SIG-M5 (cell line): ENCODE results near the gene PELI1.

ENCODE experiments used
- DNase-seq: peaks from one replicate; lab custom pipeline; 2025; lab: John Stamatoyannopoulos, UW

PELI1 gene, protein sequence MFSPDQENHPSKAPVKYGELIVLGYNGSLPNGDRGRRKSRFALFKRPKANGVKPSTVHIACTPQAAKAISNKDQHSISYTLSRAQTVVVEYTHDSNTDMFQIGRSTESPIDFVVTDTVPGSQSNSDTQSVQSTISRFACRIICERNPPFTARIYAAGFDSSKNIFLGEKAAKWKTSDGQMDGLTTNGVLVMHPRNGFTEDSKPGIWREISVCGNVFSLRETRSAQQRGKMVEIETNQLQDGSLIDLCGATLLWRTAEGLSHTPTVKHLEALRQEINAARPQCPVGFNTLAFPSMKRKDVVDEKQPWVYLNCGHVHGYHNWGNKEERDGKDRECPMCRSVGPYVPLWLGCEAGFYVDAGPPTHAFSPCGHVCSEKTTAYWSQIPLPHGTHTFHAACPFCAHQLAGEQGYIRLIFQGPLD

DNA sequence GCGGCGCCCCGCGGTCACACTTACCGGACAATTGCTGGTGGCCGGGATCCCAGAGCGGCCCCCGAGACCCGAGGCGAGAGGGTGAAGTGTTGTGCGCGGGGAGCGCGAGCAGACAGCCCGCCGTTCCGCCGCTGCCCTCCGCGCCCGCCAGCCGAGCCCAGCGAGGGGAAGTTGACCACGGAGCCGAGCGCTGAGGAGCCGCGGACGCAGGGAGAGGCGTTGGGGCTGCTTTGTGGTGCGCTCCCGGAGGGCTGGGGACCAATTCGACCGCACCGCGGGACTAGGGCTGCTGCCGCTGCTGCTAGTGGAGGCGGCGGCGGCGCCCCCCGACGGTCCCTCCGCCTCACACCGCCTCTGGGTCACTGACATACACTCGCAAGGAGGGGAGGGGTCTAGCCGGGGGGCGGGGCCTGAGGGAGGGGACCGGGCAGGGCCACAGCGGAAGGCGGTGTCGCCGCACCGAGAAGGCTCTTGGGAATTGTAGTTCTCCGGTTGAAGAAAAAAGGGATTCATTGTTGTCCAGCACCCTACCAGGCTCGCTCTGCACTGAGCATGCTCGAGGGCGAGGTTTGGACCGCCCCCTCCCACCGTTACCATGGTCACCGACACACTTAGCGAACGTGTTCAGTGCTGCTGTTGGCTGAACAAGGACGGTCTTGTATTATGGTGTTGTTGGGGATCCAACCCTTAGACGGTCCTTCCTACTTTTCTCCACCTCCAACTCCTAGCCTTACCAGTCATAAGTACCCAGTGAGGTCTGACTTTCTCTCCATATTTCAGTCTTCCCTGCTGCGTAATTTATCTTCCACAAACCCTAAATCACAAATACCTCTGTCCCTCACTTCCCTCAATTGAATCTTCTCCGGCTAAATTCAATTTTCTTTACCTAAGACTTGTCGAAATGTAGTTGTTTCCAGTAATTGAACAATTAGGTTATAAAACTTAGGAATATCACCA is at the start of gene PELI1:
Gene PELI1 (minus strand): TSS at position 364 of the 957 bp plus-strand sequence. CDS start 36,110 bp downstream, outside the sequence.
- DNase-seq = peak; percentile 79

DNA sequence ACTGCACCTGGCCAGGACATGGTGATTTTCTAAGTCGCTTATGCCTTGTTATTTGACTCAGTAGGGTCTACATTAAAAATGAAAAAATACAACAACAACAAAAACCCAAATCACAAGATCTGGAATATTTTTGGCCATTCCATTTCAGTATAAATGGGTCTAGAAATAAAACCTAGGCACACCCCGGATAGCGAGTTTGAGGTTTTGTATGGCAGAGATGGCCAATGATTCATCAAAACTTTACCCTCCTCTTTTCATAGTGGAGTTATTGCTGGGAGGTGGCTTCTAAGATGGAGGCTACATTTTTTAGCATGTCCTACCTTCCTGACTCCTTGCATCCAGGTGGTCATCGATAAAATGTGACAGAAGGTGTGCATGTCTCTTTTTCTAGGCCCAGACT is 49.3 kb upstream of the PELI1 start:
- no peak for DNase-seq

DNA sequence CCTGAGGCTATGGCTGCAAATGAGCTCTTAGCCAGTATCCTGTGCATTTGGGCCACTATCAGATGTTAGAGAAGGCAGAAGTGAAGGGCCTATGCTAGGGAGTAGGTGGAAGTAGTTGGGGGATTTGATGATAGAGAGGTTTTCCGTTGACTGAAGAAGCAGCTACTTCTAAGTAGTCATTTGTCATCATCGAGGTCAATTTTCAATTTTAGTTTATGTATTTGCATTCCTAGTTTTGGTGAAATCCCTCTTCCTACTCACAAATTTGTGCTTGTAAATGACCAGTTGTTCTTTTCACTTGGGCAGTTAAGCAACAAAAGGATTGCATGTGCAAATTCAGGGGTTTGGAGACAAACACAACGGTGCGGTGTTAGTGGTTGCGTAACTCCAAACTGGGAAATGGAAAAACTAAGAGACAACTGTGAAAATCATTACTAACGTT is 48.5 kb upstream of the PELI1 start:
- DNase-seq = no peak

DNA sequence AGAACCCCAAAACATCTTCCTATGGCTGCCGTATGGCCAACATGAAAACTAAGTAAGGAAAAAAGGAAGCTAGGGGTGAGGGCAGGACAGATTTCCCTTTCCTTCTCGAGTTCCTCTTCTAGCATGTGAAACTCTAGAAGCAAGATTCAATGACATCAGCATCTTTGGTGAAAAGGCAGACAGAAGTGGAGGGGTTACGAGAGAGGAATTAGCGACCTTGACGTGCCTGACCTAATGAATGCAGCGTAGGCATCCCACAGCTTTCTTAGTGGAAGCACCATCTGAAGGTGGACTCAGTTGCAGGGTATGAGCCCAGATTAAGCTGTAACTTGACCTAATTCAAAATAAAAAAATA is 47.9 kb upstream of the PELI1 start:
- no peak for DNase-seq

DNA sequence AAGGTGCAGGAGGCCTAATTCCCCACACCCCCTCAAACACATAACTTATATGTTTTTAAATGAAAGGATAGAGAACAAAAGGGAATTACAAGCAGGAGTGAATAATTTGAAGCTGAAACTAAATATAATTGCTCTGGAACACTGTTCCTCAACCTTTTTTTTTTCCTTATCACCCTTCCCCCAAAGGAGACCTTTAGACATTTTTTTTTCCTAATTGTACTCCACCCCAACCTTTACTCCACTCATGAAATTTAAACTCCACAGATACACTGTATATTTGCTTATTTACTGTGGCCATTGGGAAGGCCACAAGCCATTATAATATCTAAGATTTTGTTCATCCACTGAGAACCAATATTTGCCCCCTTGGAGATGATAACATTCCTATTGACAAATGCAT is 45.4 kb upstream of the PELI1 start:
- DNase-seq = no peak

DNA sequence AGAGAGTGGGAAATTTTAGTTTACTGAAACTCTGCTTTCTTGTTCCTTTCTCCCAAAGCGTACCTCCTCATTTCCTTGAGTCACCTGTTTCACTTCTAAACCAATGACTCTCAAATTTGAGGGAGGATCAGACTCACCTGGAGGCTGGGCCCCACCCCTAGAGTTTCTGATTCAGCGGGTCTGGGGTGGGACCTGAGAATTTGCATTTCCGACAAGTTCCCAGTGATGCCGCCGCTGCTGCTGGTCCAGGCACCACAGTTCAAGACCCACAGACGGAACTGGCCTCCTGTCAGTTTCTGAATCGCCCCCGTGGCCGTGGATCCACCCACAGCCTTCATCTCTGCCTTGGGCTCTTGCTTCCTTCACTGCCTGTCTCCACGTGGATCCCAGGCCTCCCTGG is 44.9 kb upstream of the PELI1 start:
- DNase-seq = no peak

DNA sequence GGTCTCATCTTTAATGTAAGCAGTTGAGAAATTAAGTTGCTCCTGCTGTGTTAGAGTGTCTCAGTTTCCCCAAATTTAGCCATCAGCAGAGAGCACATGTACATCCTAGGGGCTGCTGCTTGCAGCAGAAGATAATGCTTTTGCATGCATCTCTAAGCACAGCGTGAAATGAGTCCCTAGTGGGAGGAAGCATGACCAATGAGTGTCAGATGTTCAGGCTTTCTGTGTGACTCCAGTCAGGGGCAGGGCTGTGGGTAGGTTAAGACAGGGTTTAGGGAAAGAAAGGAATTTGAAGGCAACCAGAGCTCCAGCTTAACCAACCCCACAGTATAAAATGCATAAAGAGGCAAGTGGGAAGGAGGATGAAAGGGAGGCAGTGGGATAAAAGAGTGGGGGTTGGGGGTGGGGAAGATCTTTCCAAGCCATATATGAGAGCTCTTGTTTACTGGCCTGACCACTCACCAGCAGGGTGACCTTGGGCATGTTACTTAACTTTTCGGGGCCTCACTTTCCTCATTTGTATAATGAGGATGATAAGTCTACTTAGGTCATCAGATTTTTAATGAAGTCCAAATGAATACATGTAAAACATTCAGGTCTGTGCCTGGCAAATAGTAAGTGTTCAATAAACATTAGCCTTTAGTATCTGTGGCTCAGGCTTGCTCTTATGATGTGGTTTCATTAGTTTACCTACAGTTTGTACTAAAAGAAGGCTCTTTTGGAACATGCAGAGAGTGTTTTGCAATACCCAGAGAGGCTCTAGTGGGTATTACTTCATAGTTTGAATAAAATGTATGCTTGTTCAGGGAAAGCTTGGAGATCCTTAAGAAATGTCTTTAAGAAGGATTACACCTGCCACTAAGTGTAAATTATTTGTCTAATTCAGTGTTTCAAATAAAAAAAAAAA is 42.7 kb upstream of the PELI1 start:
- no peak for DNase-seq

DNA sequence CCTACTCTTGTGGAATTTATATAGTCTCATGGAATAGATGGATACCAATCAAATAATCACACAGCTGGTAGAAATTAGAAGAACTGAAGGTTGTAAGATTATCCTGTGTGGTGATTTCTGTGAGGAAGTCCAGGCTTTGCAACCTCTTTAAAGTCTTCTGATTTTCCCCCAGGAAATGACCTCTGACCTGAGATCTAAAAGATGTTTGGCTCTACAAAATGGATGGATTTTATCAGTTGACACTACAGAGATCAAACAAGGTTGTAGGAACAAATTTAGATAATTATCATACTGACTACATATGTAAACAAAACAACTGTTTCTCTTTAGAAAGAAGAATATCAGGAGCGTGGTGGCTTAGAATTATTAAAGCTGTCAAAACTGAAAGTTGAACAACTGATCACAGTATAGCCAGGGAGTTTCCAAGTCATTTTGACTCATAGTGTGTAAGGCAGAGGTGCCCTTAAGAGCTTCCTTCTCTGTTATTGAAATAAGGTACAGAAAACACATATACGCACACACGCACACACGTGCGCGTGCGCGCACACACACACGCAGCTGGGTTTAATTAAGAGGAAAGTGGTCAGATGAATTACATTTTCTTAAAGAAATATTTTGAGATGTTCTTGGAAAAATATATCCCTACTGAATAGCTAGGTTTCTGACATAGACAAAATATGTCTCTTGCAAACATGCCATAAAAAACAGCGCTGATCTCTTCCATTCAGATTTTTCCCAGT is 35.5 kb upstream of the PELI1 start:
- no peak for DNase-seq

DNA sequence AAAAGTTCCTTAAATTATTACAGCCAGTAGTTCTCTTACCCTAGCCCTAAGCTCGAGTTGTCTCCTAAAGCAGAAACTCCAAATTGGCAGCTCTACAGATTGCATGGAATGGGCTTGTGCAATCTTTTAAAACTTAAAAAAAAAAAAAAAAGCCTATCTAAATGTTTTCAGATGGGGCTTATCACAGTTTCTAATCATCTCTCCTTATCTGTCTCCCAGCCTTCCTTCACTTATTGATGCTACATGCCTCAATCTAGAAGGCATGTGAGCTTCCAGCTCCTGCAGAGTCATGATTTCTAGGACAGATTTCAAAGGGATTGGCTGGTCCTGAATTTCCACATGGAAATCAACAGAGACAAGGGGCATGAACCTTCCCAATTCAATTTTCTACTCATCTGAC is 33.1 kb upstream of the PELI1 start:
- DNase-seq = no peak

DNA sequence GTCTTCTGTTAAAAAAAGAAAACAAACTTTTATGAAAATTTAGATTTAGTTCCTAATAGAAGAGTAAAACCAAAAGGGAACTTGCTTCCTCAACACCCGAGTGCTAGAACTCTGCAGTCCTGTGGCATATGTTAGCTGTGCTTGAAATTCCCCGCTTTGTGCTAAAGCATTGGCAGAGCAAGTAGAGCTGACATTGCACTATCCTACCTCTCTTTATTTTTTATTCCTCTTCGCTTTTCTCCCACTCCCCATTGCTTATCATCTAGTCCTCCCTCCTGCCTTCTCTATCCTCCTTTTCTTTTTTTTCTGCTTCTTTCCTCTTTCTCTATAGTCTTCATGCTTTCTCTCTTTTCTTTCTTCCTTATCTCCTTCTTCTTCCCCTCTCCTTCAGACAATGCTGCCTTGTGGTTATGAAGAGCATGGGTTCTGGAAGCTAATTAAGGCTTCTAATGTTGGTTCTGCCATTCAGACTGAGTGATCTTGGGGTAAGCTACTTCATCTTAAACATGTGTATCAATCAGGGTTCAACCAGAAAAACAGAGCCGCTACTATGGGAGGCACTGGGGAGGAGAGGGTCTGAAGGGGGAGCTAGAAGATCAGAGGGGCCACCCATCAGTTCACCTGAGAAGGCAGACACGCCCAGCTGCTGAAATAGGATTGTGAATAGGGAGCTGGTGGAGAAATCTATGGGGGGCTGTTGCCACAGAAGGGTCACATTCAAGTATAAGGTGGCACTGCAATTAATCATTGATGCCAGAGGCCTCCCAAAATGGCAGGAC is 31.4 kb upstream of the PELI1 start:
- DNase-seq = no peak

DNA sequence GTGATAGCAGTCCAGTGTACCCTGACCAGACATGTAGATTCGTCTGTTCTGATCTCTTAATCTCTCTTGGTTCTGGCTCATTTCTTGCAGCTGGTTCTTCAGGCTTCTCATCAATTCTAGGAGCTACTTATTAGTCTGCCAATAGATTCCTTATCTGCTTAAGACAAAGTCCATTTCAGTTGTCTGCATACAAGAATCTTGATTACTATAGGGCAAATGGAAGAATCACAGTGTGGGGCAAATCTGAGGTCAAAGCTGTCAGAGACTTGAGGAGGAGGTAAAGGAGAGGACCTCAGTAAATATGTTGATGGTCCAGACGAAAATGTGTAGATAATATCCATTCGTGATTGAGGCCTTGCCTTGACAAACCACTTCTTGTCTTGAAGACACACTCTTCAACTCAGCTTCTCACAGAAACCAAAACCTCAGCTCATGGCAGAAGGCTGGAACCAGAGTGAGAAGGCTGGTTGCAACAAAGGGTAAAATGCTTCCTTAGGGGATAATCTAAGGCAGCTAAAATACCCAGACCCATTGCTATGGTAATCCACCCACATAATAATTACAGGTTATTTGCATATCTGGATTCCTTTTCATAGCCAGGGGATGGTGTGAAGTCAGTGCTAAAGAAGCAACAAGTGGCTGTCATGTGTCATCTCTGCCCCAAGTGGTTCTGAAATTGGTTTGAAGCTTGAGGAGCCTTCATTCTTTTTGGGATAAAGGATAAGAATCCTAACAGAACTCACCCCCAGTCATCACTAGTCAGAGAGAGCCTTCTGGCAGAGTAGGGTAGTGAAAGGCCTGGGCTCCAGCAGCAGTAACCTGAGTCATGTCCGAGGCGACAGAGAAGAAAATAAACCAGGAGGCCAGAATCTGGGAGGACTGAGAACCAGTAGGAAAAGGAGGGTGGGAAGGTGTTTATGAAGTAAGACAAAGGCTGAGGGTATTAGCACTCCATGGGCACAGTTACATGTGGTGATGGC is 29.2 kb upstream of the PELI1 start:
- DNase-seq = no peak

DNA sequence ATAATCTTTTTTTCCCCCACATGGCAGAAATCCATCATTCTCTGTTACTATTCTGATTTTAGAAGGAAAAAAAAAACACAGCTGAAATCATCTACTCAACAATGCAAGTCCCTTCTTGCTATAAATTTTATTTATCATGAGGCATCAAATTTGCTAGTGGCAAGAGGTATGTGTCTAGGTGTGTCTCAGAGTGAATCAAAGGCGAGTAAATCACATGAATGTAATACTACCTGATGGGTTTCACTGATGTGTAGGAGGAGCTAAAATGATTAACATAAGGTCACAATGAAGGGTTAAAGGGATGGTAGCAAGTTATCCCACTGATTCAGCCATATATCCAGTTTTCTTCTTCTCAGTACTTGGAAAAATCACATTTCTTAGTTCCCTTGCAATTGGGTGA is 24.5 kb upstream of the PELI1 start:
- no peak for DNase-seq

DNA sequence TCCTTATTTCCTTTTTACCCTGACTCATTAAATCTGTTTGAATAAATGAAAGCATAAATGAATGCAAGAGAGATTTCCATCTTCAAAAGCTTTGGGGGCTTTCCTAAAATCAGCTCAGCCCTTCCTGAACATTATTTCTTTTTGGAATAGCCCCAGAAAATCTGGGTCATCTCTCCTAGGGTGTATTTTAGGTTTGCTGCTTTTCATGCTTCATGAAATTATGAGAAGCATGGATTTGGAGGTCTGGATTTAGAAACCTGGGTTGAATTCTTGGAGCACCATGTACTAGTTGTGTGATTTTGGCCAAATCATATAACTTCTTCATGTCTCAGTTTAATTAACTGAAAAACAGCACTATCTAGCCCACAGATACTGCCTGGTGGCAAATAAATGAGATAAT is 24.0 kb upstream of the PELI1 start:
- DNase-seq = no peak

DNA sequence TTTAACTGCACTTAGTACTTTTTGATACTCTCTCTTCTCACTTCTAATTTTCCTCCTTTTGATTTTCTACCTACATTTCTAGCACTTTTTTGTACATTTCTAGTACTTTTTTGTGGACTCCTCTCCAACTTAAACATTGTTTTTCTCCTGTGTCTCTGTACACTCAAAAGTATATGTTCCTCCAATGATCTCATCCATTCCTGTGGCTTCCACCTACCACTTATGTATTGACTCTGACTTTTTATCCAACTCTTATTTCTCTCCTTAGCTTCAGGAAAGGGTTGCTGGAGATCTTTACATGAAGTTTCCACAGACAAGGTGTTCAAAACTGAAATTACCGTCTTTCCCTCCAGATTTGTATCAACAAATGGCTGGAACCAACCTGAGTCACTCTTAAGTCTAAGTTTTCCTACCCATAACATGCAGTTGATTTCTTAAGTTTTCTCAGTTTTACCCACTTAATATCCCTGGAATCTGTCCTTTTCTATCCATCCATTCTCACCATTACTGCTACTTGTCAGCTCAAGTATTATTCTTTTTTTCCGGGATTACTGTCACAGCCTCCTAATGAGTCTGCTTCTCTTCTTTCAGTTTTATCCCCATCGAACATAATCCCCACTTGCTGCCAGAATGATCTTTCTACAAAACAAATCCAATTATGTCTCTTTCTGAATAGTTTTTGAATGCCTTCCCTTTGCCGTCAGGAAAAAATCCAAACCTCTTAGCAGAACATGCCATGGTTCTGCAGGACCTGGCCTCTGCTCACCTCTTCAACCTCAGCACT is 22.6 kb upstream of the PELI1 start:
- no peak for DNase-seq

DNA sequence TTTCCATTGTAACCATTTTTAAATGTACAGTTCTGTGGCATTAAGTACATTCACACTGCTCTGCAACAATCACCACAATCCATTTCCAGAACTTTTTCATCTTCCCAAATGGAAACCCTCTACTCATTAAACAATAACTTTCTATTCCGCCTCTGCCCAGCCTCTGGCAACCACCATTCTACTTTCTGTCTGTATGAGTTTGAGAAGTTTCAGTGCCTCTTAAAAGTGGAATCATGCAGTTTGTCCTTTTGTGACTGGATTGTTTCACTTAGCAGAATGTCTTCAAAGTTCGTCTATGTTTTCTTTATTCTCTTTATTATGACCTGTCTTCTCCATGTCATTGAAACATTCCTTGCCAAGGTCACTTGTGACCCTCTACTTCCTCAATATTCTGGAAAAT is 22.0 kb upstream of the PELI1 start:
- no peak for DNase-seq

DNA sequence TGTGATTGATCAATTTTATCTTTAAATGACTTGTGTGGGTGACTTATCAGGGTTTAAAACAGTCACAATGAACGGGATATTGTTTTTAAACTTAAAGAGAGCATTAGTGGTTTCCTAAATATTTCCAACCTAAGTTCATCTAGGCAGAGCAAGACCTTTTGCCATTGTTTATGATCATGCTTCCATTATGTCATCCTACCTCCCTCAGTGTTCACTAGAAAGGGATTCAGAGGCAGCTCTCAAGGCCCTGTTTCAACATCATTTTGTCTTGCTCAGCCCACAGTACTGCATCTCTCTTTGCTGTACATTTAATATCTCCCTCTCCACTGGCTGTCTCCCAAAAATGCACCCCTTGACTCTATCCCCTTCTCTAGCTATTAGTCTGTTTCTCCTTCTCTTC is 21.5 kb upstream of the PELI1 start:
- no peak for DNase-seq

DNA sequence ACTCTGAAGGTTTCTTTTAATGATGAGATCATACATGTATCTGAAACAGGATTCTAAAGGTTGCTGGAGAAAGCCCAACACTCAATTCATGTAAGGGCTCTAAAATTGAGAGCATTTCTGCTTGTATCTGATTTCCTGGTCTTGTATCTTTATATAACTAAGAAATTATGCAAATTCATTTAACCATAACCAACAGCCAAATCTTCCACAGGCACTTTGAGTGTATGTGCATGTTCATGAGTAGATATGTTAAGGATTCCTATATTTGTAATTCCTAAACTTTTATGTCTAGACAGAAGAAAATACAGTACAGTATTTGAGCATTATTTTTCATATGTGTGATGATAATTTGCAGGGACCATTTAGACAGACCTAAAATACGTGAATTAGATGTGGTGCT is 20.4 kb upstream of the PELI1 start:
- no peak for DNase-seq

DNA sequence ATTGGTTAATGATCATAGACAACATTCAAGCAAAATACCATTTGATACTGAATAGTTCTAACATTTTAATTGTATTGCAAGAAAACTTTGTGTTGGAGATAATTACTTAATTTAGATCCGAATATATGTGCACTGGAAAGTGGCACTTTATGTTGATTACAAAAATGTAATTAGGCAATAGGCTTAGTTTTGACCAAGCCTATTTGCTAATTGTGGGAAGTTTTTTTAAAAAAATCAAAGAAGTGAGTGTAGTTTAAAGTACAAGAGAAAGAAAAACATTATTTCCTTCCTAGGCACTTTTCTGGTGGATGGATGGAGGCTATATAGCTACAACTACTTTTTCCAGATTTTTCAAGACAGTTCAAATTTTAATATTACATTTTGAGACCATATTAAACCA is 18.3 kb upstream of the PELI1 start:
- no peak for DNase-seq

DNA sequence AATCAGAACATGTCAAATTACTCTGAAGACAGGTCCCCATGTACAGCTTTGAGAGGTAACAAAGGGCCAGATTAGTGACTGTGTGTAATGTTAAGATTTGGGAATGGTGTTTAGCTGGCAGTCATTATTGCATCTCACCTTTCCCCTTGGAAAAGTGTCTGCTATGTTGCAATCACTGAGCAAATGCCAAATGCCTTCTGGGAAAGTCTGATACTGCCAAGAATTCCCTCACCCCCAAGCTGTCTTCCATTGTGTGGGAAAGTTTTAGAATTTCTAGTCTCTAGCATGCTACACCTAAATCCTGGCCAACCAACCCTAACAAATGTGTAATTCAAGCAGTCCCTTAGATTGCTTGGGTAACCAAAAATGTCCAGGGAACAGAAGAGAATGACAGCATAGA is 13.6 kb upstream of the PELI1 start:
- DNase-seq = no peak
